ENCODE data around the gene TOX3. TPM values are rescaled to one million over a fixed set of nuclear protein-coding genes. Genes with fewer than 3 reads are reported as not detected.

Gene TOX3
- total RNA-seq, 6 donors from 2014 or later = 0.61 to 22.0 (median 4.9) TPM

DNA sequence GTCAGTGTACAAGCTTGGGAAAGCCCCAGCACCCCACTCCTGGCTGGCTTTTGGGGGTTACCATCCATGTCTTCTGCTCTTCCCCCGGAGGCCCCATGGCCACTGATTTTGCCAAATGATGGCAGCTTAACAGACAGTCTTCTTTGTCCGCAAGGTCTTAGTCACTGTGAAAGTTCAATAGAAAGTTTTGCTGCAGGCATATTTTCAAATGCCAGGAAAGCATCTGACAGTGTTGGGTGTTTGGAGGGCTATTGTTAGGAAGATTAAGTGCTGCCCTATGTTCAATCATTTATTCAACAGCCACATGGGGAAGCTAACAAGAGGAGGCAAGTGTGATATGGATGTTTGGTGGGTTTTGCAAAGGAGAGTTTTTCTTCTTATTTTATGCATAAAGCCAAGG is 122.4 kb downstream of the TOX3 start:
- ATAC-seq (ENCODE audit: low FRiP score in 2 of 2) = no peak
- TF ChIP-seq EP300 (IDR thresholded peaks at IDR 0.05) (no peak), POLR2AphosphoS5 (IDR thresholded peaks at IDR 0.05) (no peak), POLR2A (IDR thresholded peaks at IDR 0.05) (no peak)
- TF ChIP-seq, protein P1, sequence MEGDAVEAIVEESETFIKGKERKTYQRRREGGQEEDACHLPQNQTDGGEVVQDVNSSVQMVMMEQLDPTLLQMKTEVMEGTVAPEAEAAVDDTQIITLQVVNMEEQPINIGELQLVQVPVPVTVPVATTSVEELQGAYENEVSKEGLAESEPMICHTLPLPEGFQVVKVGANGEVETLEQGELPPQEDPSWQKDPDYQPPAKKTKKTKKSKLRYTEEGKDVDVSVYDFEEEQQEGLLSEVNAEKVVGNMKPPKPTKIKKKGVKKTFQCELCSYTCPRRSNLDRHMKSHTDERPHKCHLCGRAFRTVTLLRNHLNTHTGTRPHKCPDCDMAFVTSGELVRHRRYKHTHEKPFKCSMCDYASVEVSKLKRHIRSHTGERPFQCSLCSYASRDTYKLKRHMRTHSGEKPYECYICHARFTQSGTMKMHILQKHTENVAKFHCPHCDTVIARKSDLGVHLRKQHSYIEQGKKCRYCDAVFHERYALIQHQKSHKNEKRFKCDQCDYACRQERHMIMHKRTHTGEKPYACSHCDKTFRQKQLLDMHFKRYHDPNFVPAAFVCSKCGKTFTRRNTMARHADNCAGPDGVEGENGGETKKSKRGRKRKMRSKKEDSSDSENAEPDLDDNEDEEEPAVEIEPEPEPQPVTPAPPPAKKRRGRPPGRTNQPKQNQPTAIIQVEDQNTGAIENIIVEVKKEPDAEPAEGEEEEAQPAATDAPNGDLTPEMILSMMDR (IDR thresholded peaks at IDR 0.05) = no peak
- Histone ChIP-seq H3K27ac (no peak overlapping the region), H3K27me3 (no peaks in the 10 kb centered on the region), H3K4me1 (no peaks in the 10 kb centered on the region), H3K9me3 (no peaks in the 10 kb centered on the region), H3K4me3 (no peak overlapping the region), H3K36me3 (no peaks in the 10 kb centered on the region)
- no peak for DNase-seq
- 85 to 93% methylated on average over 2 of the region's 2 CpGs for WGBS, 2 donors

DNA sequence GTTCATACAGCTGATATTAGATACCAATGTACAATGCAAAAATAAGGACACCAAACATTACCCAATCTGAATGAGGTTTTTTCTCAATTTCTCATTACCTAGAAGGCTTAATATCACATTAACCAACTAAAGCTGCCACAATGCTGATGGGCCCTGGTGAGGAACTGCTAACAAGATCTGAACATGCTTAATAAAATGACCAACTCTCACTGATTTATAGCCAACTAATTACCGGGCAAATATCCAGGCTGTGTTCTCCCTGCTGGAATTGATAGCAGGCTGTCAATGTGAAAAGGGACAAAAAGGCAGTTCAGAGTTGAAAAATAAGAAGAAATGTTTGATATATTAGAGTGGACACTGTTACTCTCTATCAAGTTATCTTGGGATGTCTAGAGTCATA is 124.6 kb downstream of the TOX3 start:
- no peaks in the 10 kb centered on the region for H3K27me3 ChIP-seq
- ATAC-seq (ENCODE audit: low FRiP score in 2 of 2) (no peak), DNase-seq (no peak)
- H3K4me3 ChIP-seq = no peak overlapping the region
- 62 to 95% methylated on average over 1 of the region's 1 CpG for WGBS, 2 donors
- no peak overlapping the region for H3K27ac ChIP-seq
- TF ChIP-seq POLR2AphosphoS5 (IDR thresholded peaks at IDR 0.05) (no peak), POLR2A (IDR thresholded peaks at IDR 0.05) (no peak), EP300 (IDR thresholded peaks at IDR 0.05) (no peak)
- TF ChIP-seq, protein P1 (IDR thresholded peaks at IDR 0.05) = no peak
- H3K9me3 ChIP-seq = no peaks in the 10 kb centered on the region
- H3K4me1 ChIP-seq = no peaks in the 10 kb centered on the region
- H3K36me3 ChIP-seq = no peaks in the 10 kb centered on the region

DNA sequence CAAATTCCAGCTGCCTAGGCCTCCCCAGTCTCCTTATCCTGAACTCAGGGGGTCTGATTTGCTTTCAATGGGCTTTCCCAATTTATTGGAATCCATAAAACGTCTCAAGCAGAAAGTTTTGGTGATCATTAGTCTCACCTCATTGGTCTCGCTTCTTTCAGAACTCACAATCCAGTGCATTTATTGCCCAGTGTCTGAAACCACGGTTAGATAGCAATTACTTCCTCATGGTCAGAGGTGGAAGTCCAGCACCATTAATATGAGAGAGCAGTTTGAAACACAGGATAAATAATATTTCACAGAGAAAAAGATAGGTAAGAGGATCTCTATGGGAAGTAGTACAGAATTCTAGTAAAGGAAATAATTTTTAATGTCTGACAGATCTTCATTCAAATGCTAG is 128.7 kb downstream of the TOX3 start:
- 74 to 80% methylated on average over 3 of the region's 3 CpGs for WGBS, 2 donors
- TF ChIP-seq POLR2A (IDR thresholded peaks at IDR 0.05) = no peak
- TF ChIP-seq EP300 (IDR thresholded peaks at IDR 0.05) = no peak
- no peak for TF ChIP-seq POLR2AphosphoS5 (IDR thresholded peaks at IDR 0.05)
- TF ChIP-seq, protein P1 (IDR thresholded peaks at IDR 0.05) = no peak
- Histone ChIP-seq H3K36me3 (no peaks in the 10 kb centered on the region), H3K27ac (no peak overlapping the region), H3K27me3 (no peaks in the 10 kb centered on the region), H3K4me1 (no peaks in the 10 kb centered on the region), H3K9me3 (no peaks in the 10 kb centered on the region), H3K4me3 (no peak overlapping the region)
- DNase-seq = no peak
- no peak for ATAC-seq (ENCODE audit: low FRiP score in 2 of 2)

DNA sequence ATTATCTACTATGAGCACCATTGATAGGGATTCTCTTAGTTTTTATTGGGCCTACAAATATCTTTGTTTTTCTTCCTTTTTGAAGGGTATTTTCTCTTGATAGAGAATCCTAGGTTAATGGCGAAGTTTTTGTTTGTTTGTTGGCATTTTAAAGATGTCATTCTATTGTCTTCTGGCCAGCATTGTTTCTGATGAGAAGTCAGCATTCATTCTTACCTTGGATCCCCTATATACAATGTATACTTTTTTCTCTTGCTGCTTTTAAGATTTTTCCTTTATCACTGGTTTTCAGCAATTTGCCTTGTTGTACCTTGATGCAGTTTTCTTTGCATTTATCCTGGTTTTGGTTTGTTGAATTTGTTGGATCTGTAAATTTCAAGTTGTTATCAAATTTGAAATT is 130.1 kb downstream of the TOX3 start:
- no peak for TF ChIP-seq EP300 (IDR thresholded peaks at IDR 0.05)
- no peak for TF ChIP-seq POLR2AphosphoS5 (IDR thresholded peaks at IDR 0.05)
- TF ChIP-seq POLR2A (IDR thresholded peaks at IDR 0.05) = no peak
- TF ChIP-seq, protein P1 (IDR thresholded peaks at IDR 0.05) = no peak
- no peak overlapping the region for H3K27ac ChIP-seq
- H3K27me3 ChIP-seq = no peaks in the 10 kb centered on the region
- no peaks in the 10 kb centered on the region for H3K9me3 ChIP-seq
- ATAC-seq (ENCODE audit: low FRiP score in 2 of 2) (no peak), DNase-seq (no peak)
- no peaks in the 10 kb centered on the region for H3K36me3 ChIP-seq
- 37 to 86% methylated on average over 1 of the region's 1 CpG for WGBS, 2 donors
- H3K4me1 ChIP-seq = no peaks in the 10 kb centered on the region
- no peak overlapping the region for H3K4me3 ChIP-seq

DNA sequence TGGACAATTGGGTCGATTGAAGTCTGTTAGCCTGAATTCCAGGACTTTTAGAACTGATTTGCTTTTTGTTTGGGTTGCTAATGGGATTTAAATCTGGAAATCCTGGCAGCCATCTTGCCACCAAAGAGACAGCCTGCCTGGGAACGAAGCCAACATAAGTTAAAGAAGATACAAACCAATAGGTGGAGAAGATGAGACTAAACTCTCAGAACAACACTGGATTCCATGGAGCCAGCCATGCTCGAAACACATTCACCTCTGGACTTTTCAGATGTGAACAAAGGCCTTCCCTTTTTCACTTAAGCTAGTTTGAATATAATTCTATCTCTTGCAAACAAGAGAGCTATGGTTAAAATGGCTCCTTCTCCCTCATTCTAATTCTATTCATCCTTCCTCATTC is 135.9 kb downstream of the TOX3 start:
- 63 to 74% methylated on average over 3 of the region's 3 CpGs for WGBS, 2 donors
- no peak for DNase-seq

More for the DNA sequence above, 135.9 kb downstream of the TOX3 start:
- TF ChIP-seq POLR2A (IDR thresholded peaks at IDR 0.05) = no peak
- TF ChIP-seq, protein P1 (IDR thresholded peaks at IDR 0.05) = no peak
- no peak for TF ChIP-seq EP300 (IDR thresholded peaks at IDR 0.05)
- no peak for TF ChIP-seq POLR2AphosphoS5 (IDR thresholded peaks at IDR 0.05)
- Histone ChIP-seq H3K4me3 (no peak overlapping the region), H3K9me3 (no peaks in the 10 kb centered on the region), H3K4me1 (peaks cover 0 to 3% (median 0%) of the 10 kb centered on the region in 4 donors), H3K27ac (no peak overlapping the region), H3K36me3 (no peaks in the 10 kb centered on the region), H3K27me3 (no peaks in the 10 kb centered on the region)
- ATAC-seq (ENCODE audit: low FRiP score in 2 of 2) = no peak

All from upper lobe of left lung (tissue), 6 donors.